MCF 10A (cell line): ENCODE results near the gene COBL. TPM values are rescaled to one million over a fixed set of nuclear protein-coding genes. Genes with fewer than 3 reads are reported as not detected.

ENCODE experiments used
- BruUV-seq: library from RNA; stranded (reverse); fragments of 400-500 nt; replicated peaks from 2 replicates; lab custom pipeline; 2021; lab: Mats Ljungman, UMichigan
- CTCF ChIA-PET: fragments of 300-600 bp; sonication (Branson Sonifier 250); formaldehyde crosslinking; extraction: SDS; loops from one replicate; lab custom pipeline; 2021; ENCODE audit warnings: antibody characterized with exemption, inconsistent platforms; lab: Yijun Ruan, JAX
- POLR2A ChIA-PET: fragments of 300-600, 350-650 bp; sonication (Branson Sonifier 250); formaldehyde crosslinking; extraction: SDS; loops from one replicate; lab custom pipeline; 2020; ENCODE audit warnings: antibody characterized with exemption, inconsistent platforms; lab: Yijun Ruan, JAX
- DNase-seq: peaks from one replicate; pipeline ENCODE4 v3.0.0-alpha.2; 2018; ENCODE audit not compliant: unreplicated experiment
- H3K27ac Mint-ChIP-seq: one replicate; pipeline ENCODE4 v1.8.0; 2022; ENCODE audit warnings: mild to moderate bottlenecking, low read depth, mixed read lengths; ENCODE audit not compliant: unreplicated experiment
- H3K27me3 Mint-ChIP-seq: one replicate; pipeline ENCODE4 v1.8.0; 2022; ENCODE audit warnings: mixed read lengths; ENCODE audit not compliant: insufficient read depth, unreplicated experiment
- H3K36me3 Mint-ChIP-seq: one replicate; pipeline ENCODE4 v1.8.0; 2022; ENCODE audit warnings: mild to moderate bottlenecking, moderate library complexity, mixed read lengths; ENCODE audit not compliant: insufficient read depth, unreplicated experiment
- H3K4me1 Mint-ChIP-seq: one replicate; pipeline ENCODE4 v1.8.0; 2022; ENCODE audit warnings: mixed read lengths; ENCODE audit not compliant: insufficient read depth, unreplicated experiment
- H3K4me3 Mint-ChIP-seq: one replicate; pipeline ENCODE4 v1.8.0; 2022; ENCODE audit warnings: mild to moderate bottlenecking, moderate library complexity, mixed read lengths; ENCODE audit not compliant: unreplicated experiment
- H3K9me3 Mint-ChIP-seq: one replicate; pipeline ENCODE4 v1.8.0; 2022; ENCODE audit warnings: mixed read lengths; ENCODE audit not compliant: unreplicated experiment
- CTCF ChIP-seq: fragments of 200-600 bp; IDR thresholded peaks from one replicate; pipeline ENCODE4 v1.8.0; 2022; ENCODE audit warnings: antibody characterized with exemption, mild to moderate bottlenecking; ENCODE audit not compliant: unreplicated experiment
- intact Hi-C: fragments of 100-400 bp; cut with micrococcal nuclease; formaldehyde crosslinking; loops from 2 replicates; pipeline ENCODE4 v1.14.1; 2022
- total RNA-seq: library from RNA; stranded (reverse); gene quantifications from 2 replicates; pipeline ENCODE4 v1.2.3, GENCODE V29; 2022

Gene COBL
- total RNA-seq, 1 experiment from 2014 or later, result 12.3 TPM

- POLR2A ChIA-PET, result no interaction called here
- CTCF ChIA-PET, result interaction anchor here (0.6 kb wide), 1 partner anchor 64 kb away, joined by 3 read pairs; no protein-coding TSS in a partner anchor
- H3K9me3 Mint-ChIP-seq, result no peaks in the 10 kb centered on the region
- no peak overlapping the region for H3K27ac Mint-ChIP-seq
- no peaks in the 10 kb centered on the region for H3K4me1 Mint-ChIP-seq
- H3K4me3 Mint-ChIP-seq, result no peak overlapping the region
- TF ChIP-seq CTCF, result no peak
- no peak for DNase-seq
- H3K27me3 Mint-ChIP-seq, result no peaks in the 10 kb centered on the region
- intact Hi-C loops, result no loop called here
- no TSS peak for BruUV-seq
- H3K36me3 Mint-ChIP-seq, result peaks cover 7% of the 10 kb centered on the region
These were observed 183.9 kb downstream of the COBL start for GRCh38 chr7:51132661-51133060.

GRCh38 chr7:51129527-51130472, 186.8 kb downstream of the COBL start:
- TF ChIP-seq CTCF, result no peak
- no peaks in the 10 kb centered on the region for H3K9me3 Mint-ChIP-seq
- POLR2A ChIA-PET, result interaction anchor here (1.3 kb wide), 1 partner anchor 10 kb away, joined by 3 read pairs; no protein-coding TSS in a partner anchor
- H3K4me3 Mint-ChIP-seq, result no peak overlapping the region
- no TSS peak for BruUV-seq
- no peaks in the 10 kb centered on the region for H3K27me3 Mint-ChIP-seq
- CTCF ChIA-PET, result interaction anchor here (1.0 kb wide), 2 partner anchors 12 to 31 kb away, joined by 3 to 6 read pairs; no protein-coding TSS in a partner anchor
- intact Hi-C loops, result no loop called here
- H3K4me1 Mint-ChIP-seq, result no peaks in the 10 kb centered on the region
- no peak overlapping the region for H3K27ac Mint-ChIP-seq
- peaks cover 7% of the 10 kb centered on the region for H3K36me3 Mint-ChIP-seq
- no peak for DNase-seq

- Mint-ChIP-seq H3K36me3 (peaks cover 7% of the 10 kb centered on the region), H3K4me3 (no peak overlapping the region), H3K27me3 (no peaks in the 10 kb centered on the region), H3K27ac (no peak overlapping the region), H3K9me3 (no peaks in the 10 kb centered on the region), H3K4me1 (peaks cover 3% of the 10 kb centered on the region)
- no peak for DNase-seq
- intact Hi-C loops, result no loop called here
- no peak for TF ChIP-seq CTCF
- CTCF ChIA-PET, result interaction anchor here (1.0 to 2.9 kb wide), 2 partner anchors 13 to 32 kb away, joined by 3 to 22 read pairs; no protein-coding TSS in a partner anchor
- no TSS peak for BruUV-seq
- POLR2A ChIA-PET, result interaction anchor here (0.7 to 1.3 kb wide), 2 partner anchors 11 to 1324 kb away, joined by 3 to 4 read pairs; no protein-coding TSS in a partner anchor
These were observed 187.8 kb downstream of the COBL start for GRCh38 chr7:51128545-51129435.
